ENCODE data around the gene SPATA46.

DNA sequence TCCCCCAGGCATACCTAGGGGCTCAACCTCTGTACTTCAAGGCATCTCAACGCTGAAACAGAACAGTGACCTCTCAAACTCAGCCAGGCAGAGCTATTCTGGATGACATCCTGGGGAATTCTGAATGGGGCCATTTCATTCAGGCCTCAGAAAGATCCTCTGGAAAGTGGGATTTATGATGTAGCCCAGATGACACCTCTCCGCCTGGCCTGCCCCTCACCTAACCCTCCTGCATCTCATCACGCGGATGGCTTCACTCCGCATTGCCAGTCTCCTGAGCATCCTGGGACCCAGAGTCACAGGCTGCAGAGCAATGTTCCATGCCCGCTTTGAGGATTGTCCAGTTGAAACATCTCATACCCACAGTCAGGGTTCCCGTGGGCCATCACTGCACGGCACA lies 1.2 kb downstream of the SPATA46 start:
- TF ChIP-seq POLR2A (IDR thresholded peaks at IDR 0.05): no peak
- TF ChIP-seq, protein P1, sequence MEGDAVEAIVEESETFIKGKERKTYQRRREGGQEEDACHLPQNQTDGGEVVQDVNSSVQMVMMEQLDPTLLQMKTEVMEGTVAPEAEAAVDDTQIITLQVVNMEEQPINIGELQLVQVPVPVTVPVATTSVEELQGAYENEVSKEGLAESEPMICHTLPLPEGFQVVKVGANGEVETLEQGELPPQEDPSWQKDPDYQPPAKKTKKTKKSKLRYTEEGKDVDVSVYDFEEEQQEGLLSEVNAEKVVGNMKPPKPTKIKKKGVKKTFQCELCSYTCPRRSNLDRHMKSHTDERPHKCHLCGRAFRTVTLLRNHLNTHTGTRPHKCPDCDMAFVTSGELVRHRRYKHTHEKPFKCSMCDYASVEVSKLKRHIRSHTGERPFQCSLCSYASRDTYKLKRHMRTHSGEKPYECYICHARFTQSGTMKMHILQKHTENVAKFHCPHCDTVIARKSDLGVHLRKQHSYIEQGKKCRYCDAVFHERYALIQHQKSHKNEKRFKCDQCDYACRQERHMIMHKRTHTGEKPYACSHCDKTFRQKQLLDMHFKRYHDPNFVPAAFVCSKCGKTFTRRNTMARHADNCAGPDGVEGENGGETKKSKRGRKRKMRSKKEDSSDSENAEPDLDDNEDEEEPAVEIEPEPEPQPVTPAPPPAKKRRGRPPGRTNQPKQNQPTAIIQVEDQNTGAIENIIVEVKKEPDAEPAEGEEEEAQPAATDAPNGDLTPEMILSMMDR (IDR thresholded peaks at IDR 0.05): no peak
